Spleen (tissue), 11 donors: ENCODE data around the gene NCR1. TPM values are rescaled to one million over a fixed set of nuclear protein-coding genes. Genes with fewer than 3 reads are reported as not detected.

Experiments
- DNase-seq: peaks from one replicate; pipeline ENCODE4 v3.0.0-alpha.2; 2020
- H3K27ac ChIP-seq, 8 donors: fragments of 200-600 bp; sonication (generic) in 7 of 8; 1 replicate in 4 of 8; 2 replicates in 4 of 8; pipeline versions ENCODE4 v1.5.0 to v1.8.0; 2016 to 2021; ENCODE audit warnings: inconsistent platforms in 4 of 8, mild to moderate bottlenecking in 4 of 8, moderate library complexity in 1 of 8
- H3K27me3 ChIP-seq, 7 donors: fragments of 200-600 bp; sonication (generic) in 6 of 7; replicated peaks in 1 of 7; 1 replicate in 4 of 7; 2 replicates in 3 of 7; pipeline versions ENCODE4 v1.5.0 to v1.8.0; 2016 to 2021; ENCODE audit warnings: inconsistent platforms in 3 of 7, mild to moderate bottlenecking in 1 of 7
- H3K36me3 ChIP-seq, 6 donors: fragments of 200-600 bp; sonication (generic) in 5 of 6; 1 replicate in 4 of 6; 2 replicates in 2 of 6; pipeline versions ENCODE4 v1.5.0 to v1.8.0; 2016 to 2021; ENCODE audit warnings: inconsistent platforms in 2 of 6
- H3K4me1 ChIP-seq, 6 donors: fragments of 200-600 bp; sonication (generic) in 5 of 6; 1 replicate in 3 of 6; 2 replicates in 3 of 6; pipeline versions ENCODE4 v1.5.0 to v1.8.0; 2016 to 2021; ENCODE audit warnings: inconsistent platforms in 3 of 6
- H3K4me3 ChIP-seq, 8 donors: fragments of 200-600 bp; sonication (generic) in 7 of 8; 1 replicate in 4 of 8; 2 replicates in 4 of 8; pipeline versions ENCODE4 v1.5.0 to v1.8.0; 2016 to 2021; ENCODE audit warnings: inconsistent platforms in 4 of 8, mild to moderate bottlenecking in 4 of 8, moderate library complexity in 2 of 8
- H3K9me3 ChIP-seq, 8 donors: fragments of 200-600 bp; sonication (generic) in 7 of 8; 1 replicate in 4 of 8; 2 replicates in 4 of 8; pipeline versions ENCODE4 v1.5.0 to v1.8.0; 2016 to 2021; ENCODE audit warnings: inconsistent platforms in 4 of 8
- POLR2A ChIP-seq, 3 donors: fragments of 450-650 bp; IDR thresholded peaks; one replicate each; pipeline ENCODE4 v1.5.1; 2017; ENCODE audit warnings: antibody characterized with exemption in 3 of 3, mild to moderate bottlenecking in 1 of 3
- POLR2AphosphoS5 ChIP-seq, 3 donors: sonication (generic); formaldehyde crosslinking; IDR thresholded peaks; one replicate each; pipeline ENCODE4 v1.5.1; 2017; ENCODE audit warnings: antibody characterized with exemption in 3 of 3
- WGBS, 5 donors: extraction: QIAGEN DNeasy Blood & Tissue Kit in 3 of 5; methylation state at CpG; one replicate each; pipeline versions ENCODE4 v1.1.5 to v1.1.7; 2013 to 2018; 5-methylcytosine and 5-hydroxymethylcytosine counted together
- intact Hi-C: fragments of 100-400 bp; cut with DNase I; formaldehyde crosslinking; loops from one replicate; pipeline ENCODE4 v1.15.0; 2023; ENCODE audit warnings: low total_unique reads
- polyA plus RNA-seq, 3 donors: library from polyadenylated mRNA; stranded (reverse); fragments of 200-250 nt; gene quantifications; one replicate each; pipeline ENCODE4 v1.2.1, GENCODE V29; 2013
- total RNA-seq, 7 donors: library from RNA; depleted of rRNA in 3 of 7; stranded (reverse); fragments of >200 nt in 3 of 7; fragmentation: NEBNext Ultra II Directional in 4 of 7; extraction: Animal tissue kit (Norgen Biotek cat#: 25700) in 4 of 7; gene quantifications; one replicate each; pipeline versions ENCODE4 v1.1.0 to v1.2.1, GENCODE V29; 2016 to 2021
- TF ChIP-seq, protein P1 (sequence below), 11 experiments: fragments of 200-600 bp in 7 of 11; fragments of 450-650 bp in 4 of 11; sonication (generic) in 4 of 11; IDR thresholded peaks in 8 of 11; conservative IDR thresholded peaks in 3 of 11; 1 replicate in 7 of 11; 2 replicates in 4 of 11; pipeline versions ENCODE4 v1.4.0 to v1.8.0; 2016 to 2021; ENCODE audit warnings: antibody characterized with exemption in 11 of 11, inconsistent platforms in 4 of 11, mild to moderate bottlenecking in 1 of 11
- donor health status: healthy with polysubstance abuse.
- donor health status: DM: no; HTN: no; CAD: no; lungs with moderate emphysema.
- donor health status: DM: no; HTN: no; CAD: no.
- donor health status: Bipolar disorder and iron deficiency.
- donor health status: healthy.
- donor health status: DM: no; HTN: no; CAD: no.
- donor health status: DM: yes; HTN: yes; CAD: no.

NCR1 gene
- total and polyA plus RNA-seq, 10 donors = 0.33 to 16.7 (median 10.1) TPM

DNA sequence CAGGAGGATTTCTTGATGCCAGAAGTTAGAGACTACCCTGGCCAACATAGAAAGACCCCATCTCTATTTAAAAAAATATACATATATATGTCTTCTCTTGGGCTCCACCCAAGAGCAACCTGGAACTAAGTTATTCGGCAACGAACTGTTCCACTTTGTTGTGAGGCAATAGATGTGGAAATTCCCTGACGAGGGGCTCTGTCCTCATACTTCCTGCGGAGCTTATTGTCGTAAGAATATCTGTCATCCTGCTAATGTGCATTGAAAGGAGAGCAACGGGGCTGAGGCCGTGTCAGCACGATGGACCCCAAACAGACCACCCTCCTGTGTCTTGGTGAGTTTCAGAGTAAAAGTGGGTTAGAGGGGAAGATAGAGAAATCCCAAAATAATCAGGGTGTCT lies 32.0 kb upstream of the NCR1 start, which contains the start of gene FCAR:
Gene FCAR (plus strand): TSS at position 246 of the 400 bp plus-strand sequence. CDS start 55 bp downstream, at position 301.
- H3K27me3 ChIP-seq = peaks cover 0 to 20% (median 0%) of the 10 kb centered on the region in 7 donors
- H3K9me3 ChIP-seq = no peaks in the 10 kb centered on the region
- peaks cover 0 to 17% (median 0%) of the 10 kb centered on the region in 6 donors for H3K4me1 ChIP-seq
- H3K27ac ChIP-seq = peak within 1 kb of the TSS in 7 of 8 donors; percentile 4 to 89 (median 79)
- WGBS, 5 donors = 37 to 76% (median 52%) methylated on average over 8 of the region's 8 CpGs
- DNase-seq = no peak
- peak within 1 kb of the TSS in 5 of 8 donors; percentile 13 to 56 (median 27) for H3K4me3 ChIP-seq
- H3K36me3 ChIP-seq = no peaks in the 10 kb centered on the region
- peak in 1 of 3 donors; percentile 81 for TF ChIP-seq POLR2AphosphoS5 (IDR thresholded peaks at IDR 0.05)
- peak in 1 of 3 donors; percentile 25 for TF ChIP-seq POLR2A (IDR thresholded peaks at IDR 0.05)
- TF ChIP-seq, protein P1, sequence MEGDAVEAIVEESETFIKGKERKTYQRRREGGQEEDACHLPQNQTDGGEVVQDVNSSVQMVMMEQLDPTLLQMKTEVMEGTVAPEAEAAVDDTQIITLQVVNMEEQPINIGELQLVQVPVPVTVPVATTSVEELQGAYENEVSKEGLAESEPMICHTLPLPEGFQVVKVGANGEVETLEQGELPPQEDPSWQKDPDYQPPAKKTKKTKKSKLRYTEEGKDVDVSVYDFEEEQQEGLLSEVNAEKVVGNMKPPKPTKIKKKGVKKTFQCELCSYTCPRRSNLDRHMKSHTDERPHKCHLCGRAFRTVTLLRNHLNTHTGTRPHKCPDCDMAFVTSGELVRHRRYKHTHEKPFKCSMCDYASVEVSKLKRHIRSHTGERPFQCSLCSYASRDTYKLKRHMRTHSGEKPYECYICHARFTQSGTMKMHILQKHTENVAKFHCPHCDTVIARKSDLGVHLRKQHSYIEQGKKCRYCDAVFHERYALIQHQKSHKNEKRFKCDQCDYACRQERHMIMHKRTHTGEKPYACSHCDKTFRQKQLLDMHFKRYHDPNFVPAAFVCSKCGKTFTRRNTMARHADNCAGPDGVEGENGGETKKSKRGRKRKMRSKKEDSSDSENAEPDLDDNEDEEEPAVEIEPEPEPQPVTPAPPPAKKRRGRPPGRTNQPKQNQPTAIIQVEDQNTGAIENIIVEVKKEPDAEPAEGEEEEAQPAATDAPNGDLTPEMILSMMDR (IDR thresholded peaks at IDR 0.05 in 8 of 11, conservative IDR thresholded peaks at IDR 0.05 in 3 of 11) = no peak
- intact Hi-C loops = no loop called here

DNA sequence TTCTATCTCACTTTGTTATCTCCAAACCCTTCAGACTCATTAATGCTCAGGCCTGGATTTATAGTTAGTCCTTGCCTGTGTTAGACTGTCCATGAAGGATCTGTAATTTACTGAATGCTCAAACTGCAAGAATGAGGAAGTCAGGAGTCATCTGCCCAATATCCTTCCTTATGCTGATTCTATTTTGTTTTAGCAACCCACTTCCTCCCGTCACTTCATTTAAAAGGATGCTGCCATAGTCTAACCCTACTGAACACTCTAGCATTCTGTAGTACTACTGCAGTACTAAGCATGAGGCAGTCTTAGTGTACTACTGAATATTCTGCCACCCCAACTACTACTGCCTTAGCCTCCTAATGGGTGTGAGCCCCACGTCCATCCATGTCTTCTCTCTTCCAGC lies 30.4 kb upstream of the NCR1 start:
- TF ChIP-seq, protein P1 (IDR thresholded peaks at IDR 0.05 in 8 of 11, conservative IDR thresholded peaks at IDR 0.05 in 3 of 11) = no peak
- no peak for TF ChIP-seq POLR2A (IDR thresholded peaks at IDR 0.05)
- peak in 1 of 3 donors; percentile 33 for TF ChIP-seq POLR2AphosphoS5 (IDR thresholded peaks at IDR 0.05)
- Histone ChIP-seq H3K9me3 (no peaks in the 10 kb centered on the region), H3K4me3 (peak overlapping the region in 4 of 8 donors; percentile 11 to 56 (median 30)), H3K27ac (peak overlapping the region in 7 of 8 donors; percentile 4 to 89 (median 79)), H3K36me3 (peaks cover 0 to under 1% (median 0%) of the 10 kb centered on the region in 6 donors), H3K27me3 (peaks cover 0 to 26% (median 0%) of the 10 kb centered on the region in 7 donors), H3K4me1 (peaks cover 0 to 25% (median 0%) of the 10 kb centered on the region in 6 donors)
- intact Hi-C loops = no loop called here
- no peak for DNase-seq
- WGBS, 5 donors = 21 to 40% (median 29%) methylated on average over 2 of the region's 2 CpGs

DNA sequence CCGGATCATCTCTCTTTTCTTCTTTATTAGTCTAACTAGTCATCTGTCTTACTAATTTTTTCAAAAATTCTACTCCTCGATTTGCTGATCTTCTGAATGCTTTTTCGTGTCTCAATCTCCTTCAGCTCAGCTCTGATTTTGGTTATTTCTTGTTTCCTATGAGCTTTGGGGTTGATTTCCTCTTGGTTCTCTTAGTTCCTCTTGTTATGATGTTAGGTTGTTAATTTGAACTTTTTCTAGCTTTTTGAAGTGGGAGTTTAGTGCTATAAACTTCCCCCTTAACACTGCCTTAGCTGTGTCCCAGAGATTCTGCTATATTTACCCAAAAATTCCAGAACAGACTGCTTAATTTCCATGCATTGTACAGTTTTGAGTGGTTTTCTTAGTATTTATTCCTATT lies 28.5 kb upstream of the NCR1 start:
- Histone ChIP-seq H3K4me3 (peak overlapping the region in 2 of 8 donors; percentile 32 to 56), H3K27ac (peak overlapping the region in 7 of 8 donors; percentile 15 to 89 (median 79))
- intact Hi-C loops = no loop called here

DNA sequence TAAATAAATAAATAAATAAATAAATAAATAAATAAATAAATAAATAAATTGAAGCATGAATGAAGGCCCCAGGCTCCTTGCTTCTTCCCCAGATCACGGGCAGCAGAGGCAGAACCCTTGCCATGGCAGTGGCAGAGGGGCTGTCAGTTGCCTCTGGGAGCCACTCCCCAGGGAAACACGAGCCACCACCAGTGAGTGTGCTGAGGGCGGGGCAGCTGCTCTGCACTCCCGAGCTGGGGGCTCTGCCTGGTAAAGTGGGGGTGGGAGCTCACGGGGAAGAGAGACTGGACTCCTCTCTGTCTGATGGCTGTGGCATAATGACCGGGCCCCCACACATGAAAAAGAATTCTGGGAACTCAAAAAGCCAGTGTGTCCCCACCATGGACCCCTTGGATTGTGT lies 24.1 kb upstream of the NCR1 start:
- Histone ChIP-seq H3K9me3 (no peaks in the 10 kb centered on the region), H3K27me3 (peaks cover 0 to 51% (median 0%) of the 10 kb centered on the region in 7 donors), H3K4me1 (peaks cover 0 to 49% (median 8%) of the 10 kb centered on the region in 6 donors), H3K4me3 (no peak overlapping the region), H3K36me3 (peaks cover 0 to 56% (median 0%) of the 10 kb centered on the region in 6 donors), H3K27ac (peak overlapping the region in 1 of 8 donors; percentile 68)
- intact Hi-C loops = no loop called here
- DNase-seq = peak; percentile 75
- TF ChIP-seq, protein P1 (IDR thresholded peaks at IDR 0.05 in 8 of 11, conservative IDR thresholded peaks at IDR 0.05 in 3 of 11) = no peak
- TF ChIP-seq POLR2AphosphoS5 (IDR thresholded peaks at IDR 0.05) (no peak), POLR2A (IDR thresholded peaks at IDR 0.05) (no peak)
- WGBS, 5 donors = 64 to 77% (median 71%) methylated on average over 6 of the region's 6 CpGs

More for the DNA sequence above, 28.5 kb upstream of the NCR1 start:
- TF ChIP-seq POLR2A (IDR thresholded peaks at IDR 0.05) = no peak
- TF ChIP-seq POLR2AphosphoS5 (IDR thresholded peaks at IDR 0.05) = no peak
- TF ChIP-seq, protein P1 (IDR thresholded peaks at IDR 0.05 in 8 of 11, conservative IDR thresholded peaks at IDR 0.05 in 3 of 11) = no peak
- no peak for DNase-seq
- WGBS, 5 donors = 31 to 46% (median 41%) methylated on average over 3 of the region's 3 CpGs
- Histone ChIP-seq H3K4me1 (peaks cover 0 to 45% (median 2%) of the 10 kb centered on the region in 6 donors), H3K27me3 (peaks cover 0 to 35% (median 0%) of the 10 kb centered on the region in 7 donors), H3K36me3 (peaks cover 0 to 14% (median 0%) of the 10 kb centered on the region in 6 donors), H3K9me3 (no peaks in the 10 kb centered on the region)
